ENCODE results near the gene ERFL. TPM values are rescaled to one million over a fixed set of nuclear protein-coding genes. Genes with fewer than 3 reads are reported as not detected.

Gene ERFL
- total and polyA plus RNA-seq, 2 of the 4 experiments (the other 2 are of a cell fraction), result not detected

GRCh38 chr19:41947091-41947490, 18.8 kb upstream of the ERFL start:
- H3K9me3 ChIP-seq (ENCODE audit: control insufficient read depth, insufficient read depth, low read length), result no peaks in the 10 kb centered on the region
- H3K14ac ChIP-seq (replicated peaks; ENCODE audit: low read depth, low read length), result no peak overlapping the region
- no peak overlapping the region for H3K9ac ChIP-seq (ENCODE audit: low read depth, low read length)
- H3K4me2 ChIP-seq (ENCODE audit: low read depth, low read length), result no peak overlapping the region
- intact Hi-C loops (cut with micrococcal nuclease) (no loop called here), dilution Hi-C loops (cut with HindIII; ENCODE audit: low sequenced_read_pairs, unreplicated experiment) (no loop called here), in situ Hi-C loops (cut with MboI; ENCODE audit: low sequenced_read_pairs) (loop anchor here (5.0 kb wide), 1 partner anchor 65 kb away; the partner anchor contains the start of gene ARHGEF1)
- no peak overlapping the region for H2AK5ac ChIP-seq (ENCODE audit: low read depth, low read length)
- H3K27me3 ChIP-seq (ENCODE audit: control insufficient read depth, insufficient read depth, low read length), result no peaks in the 10 kb centered on the region
- no peak overlapping the region for H2BK5ac ChIP-seq (ENCODE audit: low read depth, low read length, poor library complexity, severe bottlenecking)
- DNase-seq (no peak), ATAC-seq (ENCODE audit: low read depth) (no peak)
- no peak overlapping the region for H3K18ac ChIP-seq (ENCODE audit: low read depth, low read length)
- no peak overlapping the region for H2BK120ac ChIP-seq (ENCODE audit: low read depth, low read length)
- no peak overlapping the region for H3K4me3 ChIP-seq (ENCODE audit: insufficient read depth, low read depth, low read length)
- no TSS peak for BruUV-seq (replicated peaks)
- no peak overlapping the region for H2BK15ac ChIP-seq (ENCODE audit: low read depth, low read length)
- no peaks in the 10 kb centered on the region for H3K79me1 ChIP-seq (ENCODE audit: low read depth in 1 of 2, low read length in 2 of 2)
- no peaks in the 10 kb centered on the region for H4K20me1 ChIP-seq (ENCODE audit: insufficient read depth, low read length)
- CTCF ChIA-PET, result interaction anchor here (2.2 kb wide), 1 partner anchor 12 kb away, joined by 5 read pairs; the partner anchor contains the start of gene RABAC1
- H3K4ac ChIP-seq (ENCODE audit: low read depth, low read length), result no peak overlapping the region
- H2BK20ac ChIP-seq (ENCODE audit: low read depth, low read length), result no peak overlapping the region
- 0 out of 2 replicates have a peak, but pooled peaks cover 2% of the 10 kb centered on the region for H3K4me1 ChIP-seq (ENCODE audit: control insufficient read depth, insufficient read depth, low read length)
- H3K23ac ChIP-seq (ENCODE audit: low read depth, low read length), result no peak overlapping the region
- no peak overlapping the region for H2AFZ ChIP-seq (replicated peaks; ENCODE audit: low read length, poor library complexity)
- no CpG with 5 or more reads among the region's 3 CpGs for WGBS, 2 experiments (ENCODE audit: extremely low coverage in 2 of 2, insufficient read length in 1 of 2)
- no peak overlapping the region for H2AK9ac ChIP-seq (replicated peaks; ENCODE audit: low read depth, low read length, poor library complexity)
- no peak overlapping the region for H4K5ac ChIP-seq (ENCODE audit: low read depth, low read length)
- POLR2A ChIA-PET (ENCODE audit: unreplicated experiment), result no interaction called here
- no peaks in the 10 kb centered on the region for H3K36me3 ChIP-seq (ENCODE audit: control insufficient read depth, insufficient read depth, low read length)
- H3K56ac ChIP-seq (ENCODE audit: extremely low read depth, insufficient read depth, low read length), result no peak overlapping the region
- TF ChIP-seq MAFK (IDR thresholded peaks at IDR 0.05; ENCODE audit: low read depth, low read length) (no peak), RFX5 (IDR thresholded peaks at IDR 0.05; ENCODE audit: low read depth, low read length) (no peak), CTCF (conservative IDR thresholded peaks at IDR 0.05; ENCODE audit: low read depth, low read length) (no peak), NFE2L2 (IDR thresholded peaks at IDR 0.05; ENCODE audit: low read depth, low read length) (no peak), MXI1 (IDR thresholded peaks at IDR 0.05; ENCODE audit: borderline replicate concordance, low read depth, low read length) (no peak)
- no peaks in the 10 kb centered on the region; the same call in 1 of the 2 replicates for H3K9me1 ChIP-seq (ENCODE audit: insufficient read depth, low read length)
- H4K91ac ChIP-seq (ENCODE audit: insufficient read depth, low read depth, low read length), result no peak overlapping the region
- H4K8ac ChIP-seq (ENCODE audit: low read depth in 2 of 2, low read length in 2 of 2), result no peak overlapping the region
- no peak overlapping the region for H3K27ac ChIP-seq (ENCODE audit: insufficient read depth, low read length)

All from IMR-90 (cell line).